Activated effector memory CD4-positive, alpha-beta T cell treated with anti-CD3 and anti-CD28 coated beads, Interleukin-2, amount 50 U/mL, for 16 hours (primary cell): Measurements from ENCODE around the gene KCNG1.

Source experiments
- DNase-seq: peaks from one replicate; pipeline ENCODE4 v3.0.0-alpha.2; 2020

KCNG1 gene

DNA sequence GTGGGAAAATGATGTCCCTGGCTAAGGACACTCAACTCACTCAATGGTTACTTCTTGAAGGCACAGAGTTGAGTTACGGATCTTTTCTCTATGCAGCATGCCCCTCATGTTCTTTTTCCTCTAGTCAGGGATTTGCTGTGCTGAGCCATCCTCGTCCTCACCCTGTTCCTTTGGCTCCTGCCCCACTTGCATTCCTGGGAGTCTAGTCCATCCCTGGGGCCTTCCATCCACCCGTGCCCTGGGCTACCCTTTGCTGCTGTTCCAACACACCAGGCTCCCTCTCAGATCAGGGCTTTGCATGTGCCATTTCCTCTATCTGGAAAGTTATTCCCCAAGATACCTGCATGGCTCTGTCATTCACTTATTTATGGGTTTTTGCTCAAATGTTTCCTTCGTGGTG is 13.3 kb upstream of the KCNG1 start:
- DNase-seq: no peak

DNA sequence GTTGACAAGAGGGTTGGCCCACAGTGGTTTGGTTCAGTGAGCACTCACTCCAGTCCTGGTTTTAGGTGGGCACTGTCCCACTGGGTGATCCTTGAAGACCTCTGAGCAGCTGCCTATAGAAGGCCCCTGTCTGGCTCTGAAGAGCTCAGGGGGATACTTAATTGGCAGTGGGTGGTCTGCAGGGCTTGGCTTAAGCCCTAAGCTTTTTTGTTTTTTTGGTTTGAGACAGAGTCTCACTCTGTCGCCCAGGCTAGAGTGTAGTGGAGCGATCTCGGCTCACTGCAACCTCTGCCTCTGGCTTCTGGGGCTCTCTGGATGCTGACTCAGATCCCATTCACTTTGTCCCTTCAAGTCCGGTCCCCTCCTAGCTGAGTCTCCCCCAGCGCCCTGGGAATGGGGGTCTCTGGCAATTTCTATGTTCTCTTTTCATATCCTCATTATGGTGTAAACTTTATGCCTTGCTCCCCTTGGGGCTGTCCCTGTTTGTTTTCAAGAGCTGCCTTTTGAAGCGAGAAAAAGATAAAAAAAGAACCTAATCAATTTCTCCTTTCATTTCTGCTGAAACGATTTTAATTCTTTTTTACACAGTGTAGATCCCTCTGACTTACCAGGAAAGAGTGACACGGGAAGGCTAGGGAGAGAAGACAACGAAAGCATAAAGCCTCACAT is 12.2 kb upstream of the KCNG1 start:
- DNase-seq: no peak

DNA sequence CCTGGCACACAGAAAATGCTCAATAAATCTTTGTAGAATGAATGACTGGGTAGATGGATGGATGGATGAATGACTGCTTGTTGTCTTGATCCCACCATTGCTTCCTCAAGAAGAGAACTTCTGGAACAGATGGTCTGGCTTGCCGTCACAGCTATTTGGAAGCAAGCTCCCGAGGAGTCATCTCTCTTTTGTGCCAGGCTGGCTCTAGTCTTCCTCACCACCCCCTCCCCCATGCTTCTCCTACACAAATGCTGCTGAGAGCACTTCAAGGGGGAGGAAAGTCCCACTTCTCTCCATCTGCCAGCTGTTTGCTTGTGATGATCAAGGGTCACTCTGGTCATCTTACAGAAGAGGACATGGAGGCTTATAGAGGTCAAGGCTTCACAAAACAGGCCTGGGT is 11.6 kb upstream of the KCNG1 start:
- no peak for DNase-seq

DNA sequence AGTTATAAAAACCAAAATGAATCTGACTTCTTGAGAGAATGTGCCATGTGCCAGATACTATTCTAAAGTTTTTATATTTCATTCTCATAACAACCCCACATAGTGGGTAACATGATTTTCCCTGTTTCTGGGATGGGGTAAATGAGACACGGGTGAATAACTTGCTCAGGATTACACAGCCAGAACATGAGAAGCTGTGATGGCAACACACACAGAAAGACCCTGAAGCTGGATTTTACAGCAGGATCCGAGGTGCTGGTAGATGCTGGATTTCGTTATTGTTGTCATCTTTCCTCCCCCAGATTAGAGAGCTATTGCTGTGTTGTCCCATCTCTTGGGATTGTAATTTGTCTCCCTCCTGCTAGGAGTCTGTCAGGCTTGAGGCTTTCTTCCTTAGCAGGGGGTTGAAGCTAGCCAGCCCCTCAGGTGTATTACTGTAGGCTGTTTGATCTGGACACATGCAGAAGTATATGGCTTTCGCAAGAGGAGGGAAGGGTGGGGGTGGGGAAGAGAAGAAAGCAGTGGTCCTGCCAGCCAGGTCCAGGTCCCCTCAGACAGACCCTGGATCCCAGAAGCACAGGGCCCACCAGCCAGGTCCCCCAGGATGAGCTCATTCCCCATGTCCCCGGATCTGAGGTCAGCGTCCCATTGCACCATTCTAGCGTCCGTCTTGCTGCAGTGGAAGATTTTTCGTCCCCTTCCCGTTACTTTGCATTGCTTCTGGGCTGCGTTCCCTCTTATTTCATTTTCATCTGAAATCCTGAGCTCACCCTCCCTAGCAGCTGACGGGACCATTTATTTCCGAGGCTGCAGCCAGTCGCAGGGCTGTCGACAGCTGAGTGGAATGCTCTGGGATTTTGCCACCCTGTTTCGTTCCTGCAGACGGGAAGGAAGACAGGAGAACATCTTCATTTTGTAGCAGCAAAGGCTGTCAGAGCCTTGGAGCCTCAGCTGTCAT is 7.3 kb upstream of the KCNG1 start:
- no peak for DNase-seq

DNA sequence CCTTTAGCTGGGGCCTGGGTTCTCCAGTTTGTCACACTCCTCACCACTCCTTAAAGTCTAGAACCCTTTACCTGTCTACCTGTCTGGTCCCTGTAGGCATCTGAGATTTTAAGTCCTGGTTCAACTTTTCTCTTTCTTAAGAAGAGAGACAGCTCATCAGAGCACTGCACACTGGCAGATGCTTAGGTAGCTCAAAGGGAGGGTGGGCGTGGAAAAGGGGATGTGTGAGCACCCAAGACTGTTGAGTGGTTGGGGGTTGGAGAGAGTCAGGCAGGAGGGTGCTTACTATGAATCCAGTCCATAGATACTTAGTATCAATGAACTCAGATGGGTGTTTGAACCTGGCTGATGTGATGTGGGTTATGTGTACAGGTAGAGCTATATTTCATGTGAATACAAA is 6.6 kb upstream of the KCNG1 start:
- no peak for DNase-seq

GRCh38 chr20:51028616-51029212 is 5.8 kb upstream of the KCNG1 start:
- no peak for DNase-seq

DNA sequence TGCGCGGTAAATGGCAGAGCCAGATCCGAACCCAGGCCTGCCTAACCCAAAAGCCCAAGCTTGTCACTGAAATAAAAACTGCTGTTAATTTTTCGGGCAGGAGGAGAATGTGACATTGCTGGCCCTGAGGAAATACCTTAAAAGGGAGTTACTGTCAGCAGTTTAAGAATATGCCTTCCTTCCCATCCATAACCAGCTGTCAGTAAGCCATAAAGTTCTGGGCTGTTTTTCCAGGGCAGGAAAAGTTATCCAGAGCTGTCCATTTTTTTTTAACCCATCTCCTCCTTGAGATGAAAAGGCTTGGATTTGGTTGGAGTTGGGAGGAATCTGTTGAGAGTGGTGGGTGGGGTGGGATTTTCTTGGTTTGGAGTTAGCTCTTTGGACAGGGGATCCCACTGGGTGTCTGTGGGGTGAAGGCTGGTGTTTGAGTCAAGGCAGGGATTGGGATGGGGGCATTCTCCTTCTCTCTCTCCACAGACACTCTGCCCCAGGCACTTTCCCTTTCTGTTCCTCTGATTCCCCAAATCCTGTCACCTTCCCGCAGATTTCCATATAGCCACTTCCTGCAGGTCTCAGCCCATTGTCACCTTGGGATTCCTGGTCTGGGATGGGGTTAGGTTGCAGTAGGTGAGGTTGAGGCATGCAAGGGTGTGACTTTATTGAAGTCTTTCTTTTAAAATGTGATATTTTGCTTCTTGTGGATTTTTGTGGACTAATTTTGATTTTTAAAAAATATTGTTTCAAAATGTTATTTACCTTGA is 4.3 kb upstream of the KCNG1 start:
- DNase-seq: no peak

- DNase-seq: no peak
Measured at GRCh38 chr20:51026269-51026668, 3.4 kb upstream of the KCNG1 start.

DNA sequence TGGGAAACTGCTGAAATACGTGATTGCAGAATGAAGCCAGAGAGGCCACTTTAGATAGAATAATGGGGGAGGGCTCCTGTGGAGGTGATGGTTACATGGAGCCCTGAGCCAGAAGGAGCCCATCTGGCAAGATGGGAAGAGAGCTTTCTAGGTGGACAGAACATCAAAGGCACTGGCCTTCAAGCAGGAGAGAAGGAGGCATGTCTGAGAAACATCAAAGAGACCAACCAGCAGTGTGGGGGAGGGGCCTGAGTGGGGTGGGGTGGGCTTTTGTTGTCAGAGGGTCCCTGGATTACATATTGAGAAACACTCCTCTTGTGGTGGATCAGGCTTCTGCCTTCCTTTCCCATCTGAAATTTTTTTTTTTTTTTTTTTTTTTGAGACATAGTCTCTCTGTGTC is 1.9 kb upstream of the KCNG1 start:
- no peak for DNase-seq

GRCh38 chr20:51023617-51024155 is 779 bp upstream of the KCNG1 start:
- DNase-seq: no peak

- DNase-seq: no peak
Measured at GRCh38 chr20:51022227-51022802, 592 bp downstream of the KCNG1 start.

GRCh38 chr20:51021067-51022025 is 1.6 kb downstream of the KCNG1 start:
- no peak for DNase-seq

DNA sequence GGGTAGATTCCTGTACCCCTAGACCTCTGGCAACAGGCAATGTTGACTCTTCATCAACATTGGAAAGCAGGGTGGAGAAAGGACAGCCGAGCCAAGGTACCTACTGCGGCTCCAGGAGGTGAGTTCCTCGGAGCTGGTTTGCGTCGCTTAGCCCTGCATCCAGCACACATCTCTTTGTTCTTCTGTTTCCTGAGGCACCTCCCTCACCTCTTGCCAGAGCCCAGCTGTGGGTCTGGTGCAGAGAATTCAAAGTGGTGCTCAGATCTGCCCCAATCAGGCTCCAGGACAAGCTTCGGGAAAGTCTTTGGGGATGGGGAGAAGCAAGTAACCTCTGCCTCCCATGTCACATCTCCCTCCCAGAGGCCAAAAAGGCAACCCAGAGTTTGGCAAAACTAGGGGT is 2.2 kb downstream of the KCNG1 start:
- no peak for DNase-seq

- no peak for DNase-seq
Measured at GRCh38 chr20:51019656-51020592, 3.0 kb downstream of the KCNG1 start.

GRCh38 chr20:51017251-51017650 is 5.7 kb downstream of the KCNG1 start:
- no peak for DNase-seq

DNA sequence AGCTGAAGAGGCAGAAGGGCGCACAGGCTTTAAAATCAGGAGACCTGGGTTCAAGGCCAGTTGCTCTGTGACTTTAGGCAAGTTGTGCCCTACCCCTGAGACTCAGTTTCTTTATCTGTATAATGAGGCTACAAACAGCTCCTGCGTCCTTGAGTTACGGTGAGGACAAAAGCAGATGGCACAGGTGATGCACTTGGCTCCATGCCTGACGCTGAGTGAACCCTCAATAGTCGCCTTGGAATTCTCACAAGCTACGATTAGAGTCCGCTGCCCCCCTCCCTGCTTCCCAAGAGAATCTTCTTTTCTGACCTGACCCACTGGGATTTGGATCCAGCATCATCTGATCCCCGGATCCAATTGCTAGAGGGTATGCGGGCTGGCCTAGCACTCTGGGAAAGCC is 6.4 kb downstream of the KCNG1 start:
- no peak for DNase-seq

DNA sequence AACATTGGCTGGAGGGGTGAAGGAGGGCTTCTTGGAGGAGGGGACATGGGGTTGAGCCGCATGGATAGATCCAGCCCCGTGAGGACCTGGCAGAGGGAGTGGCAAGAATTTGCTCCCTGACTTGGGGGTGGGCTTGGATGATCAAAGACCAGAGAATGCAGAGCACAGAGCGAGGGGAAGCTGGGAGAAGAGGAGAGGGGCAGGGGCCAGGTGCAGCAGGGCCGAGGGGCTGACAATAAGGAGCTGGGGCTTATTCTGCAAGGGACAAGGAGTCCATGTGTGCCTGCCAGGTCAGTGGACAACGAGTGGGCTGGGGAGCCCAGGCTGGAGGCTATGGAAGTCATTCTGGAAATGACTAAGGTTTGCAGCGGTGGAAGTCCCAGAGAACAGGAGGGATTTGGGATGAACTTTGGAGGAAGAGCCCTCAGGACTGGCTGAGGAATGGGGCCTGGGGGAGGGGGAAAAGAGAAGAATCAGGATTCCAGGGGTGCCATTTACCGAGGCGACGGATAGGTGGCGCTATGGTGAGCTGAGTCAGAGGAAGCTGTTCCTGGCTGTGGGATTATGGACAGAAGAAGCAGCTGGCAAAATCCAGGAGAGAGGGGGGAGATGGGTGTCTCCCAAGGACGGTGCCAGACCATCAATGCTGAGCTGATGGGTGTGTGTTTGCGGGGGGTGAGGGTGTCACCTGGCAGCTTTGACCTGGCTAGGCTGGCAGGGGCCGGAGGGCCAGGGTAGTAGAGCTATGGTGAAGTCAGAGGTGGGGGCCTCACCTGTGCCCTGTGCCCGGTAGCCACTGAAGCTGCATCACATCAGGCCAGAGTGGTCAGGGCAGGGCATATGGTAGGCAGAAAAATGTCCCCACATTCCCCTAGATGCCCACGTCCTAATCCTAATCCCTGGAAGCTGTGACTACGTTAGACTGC is 7.8 kb downstream of the KCNG1 start:
- no peak for DNase-seq

- DNase-seq: no peak
Measured at GRCh38 chr20:51013577-51014330, 9.2 kb downstream of the KCNG1 start.
